ENCODE results near the gene RRP8.

RRP8 gene

DNA sequence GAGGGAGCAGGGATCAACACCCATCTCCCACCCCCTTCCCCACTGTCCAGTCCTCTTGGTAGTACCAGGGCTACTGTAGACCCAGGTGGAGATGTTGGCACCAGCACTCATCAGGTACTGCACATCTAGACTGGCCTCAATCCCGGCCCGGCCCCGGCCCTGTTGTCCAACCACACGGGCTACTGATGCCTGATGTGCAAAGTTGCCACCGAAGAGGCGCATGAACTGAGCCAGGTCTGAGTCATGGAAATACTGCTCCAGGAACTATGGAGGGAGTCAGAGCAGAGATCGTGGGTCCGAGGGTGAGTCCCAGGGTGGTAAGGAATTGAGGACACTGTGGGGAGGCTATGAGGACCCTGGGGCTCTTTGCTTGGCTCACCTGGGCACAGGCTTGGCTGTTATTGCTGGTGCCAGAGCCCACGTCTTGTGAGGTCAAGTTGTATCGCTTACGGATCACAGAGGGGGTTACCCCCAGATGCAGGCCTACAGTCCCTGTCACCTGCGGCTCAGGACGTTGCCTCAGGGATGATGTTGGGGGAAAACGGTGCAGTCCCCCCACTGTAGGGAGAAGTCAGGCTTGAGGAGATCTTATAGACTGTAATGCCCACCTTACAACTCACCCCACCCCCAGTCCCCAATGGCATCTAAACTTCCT, 13.3 kb upstream of the RRP8 start:
- DNase-seq: no peak

DNA sequence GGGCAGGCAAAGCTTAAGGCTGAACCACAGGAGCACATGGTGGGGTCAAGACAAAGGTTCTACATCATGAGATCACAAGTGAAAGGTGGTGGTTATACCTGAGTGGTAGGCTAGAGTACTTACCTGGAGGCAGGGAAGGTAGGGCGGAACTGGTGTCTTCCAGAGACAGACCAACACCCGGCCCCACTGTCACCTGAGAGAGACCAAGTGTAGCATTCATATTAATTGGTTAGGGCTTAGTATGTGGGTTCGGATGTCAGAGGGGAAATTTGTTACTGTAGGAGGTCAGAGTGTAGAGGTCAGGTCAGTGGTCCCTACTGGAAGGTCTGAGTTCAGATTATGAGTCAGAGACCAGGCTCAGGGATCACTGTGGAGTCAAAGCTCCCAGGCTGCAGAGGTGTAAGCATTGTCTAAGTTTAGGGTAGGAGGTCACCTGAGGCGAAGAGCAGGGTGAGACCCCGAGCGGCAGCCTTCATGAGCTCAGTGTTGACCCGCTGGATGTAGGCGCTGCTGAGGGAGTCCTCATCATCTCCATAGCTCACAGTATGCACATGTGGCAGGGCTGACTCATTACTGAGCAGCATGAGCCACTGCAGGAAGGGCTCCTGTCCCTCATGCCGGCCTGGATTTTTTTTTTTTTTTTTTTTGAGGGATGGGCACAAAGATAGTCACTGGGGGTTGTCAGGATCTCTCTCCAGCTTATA, 12.6 kb upstream of the RRP8 start:
- DNase-seq: no peak

DNA sequence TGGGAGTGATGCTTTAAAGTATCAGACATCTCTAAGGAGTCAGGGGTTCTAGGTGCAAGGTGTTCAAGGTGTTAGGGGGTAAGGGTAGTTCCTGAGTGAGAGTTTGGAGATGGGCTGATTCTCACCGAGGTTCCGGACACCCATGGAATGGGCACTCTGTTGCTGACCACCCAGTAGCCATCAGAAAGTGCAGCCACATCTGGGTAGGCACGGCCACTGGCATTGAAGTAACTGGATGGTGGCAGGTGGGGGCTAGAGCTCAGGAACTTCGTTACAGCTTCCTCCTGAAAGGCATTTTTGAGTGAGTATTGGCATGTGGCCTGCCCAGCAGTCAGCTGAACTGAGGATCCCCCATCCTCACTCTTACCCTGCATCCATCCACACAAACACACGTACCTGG, 11.6 kb upstream of the RRP8 start:
- no peak for DNase-seq

DNA sequence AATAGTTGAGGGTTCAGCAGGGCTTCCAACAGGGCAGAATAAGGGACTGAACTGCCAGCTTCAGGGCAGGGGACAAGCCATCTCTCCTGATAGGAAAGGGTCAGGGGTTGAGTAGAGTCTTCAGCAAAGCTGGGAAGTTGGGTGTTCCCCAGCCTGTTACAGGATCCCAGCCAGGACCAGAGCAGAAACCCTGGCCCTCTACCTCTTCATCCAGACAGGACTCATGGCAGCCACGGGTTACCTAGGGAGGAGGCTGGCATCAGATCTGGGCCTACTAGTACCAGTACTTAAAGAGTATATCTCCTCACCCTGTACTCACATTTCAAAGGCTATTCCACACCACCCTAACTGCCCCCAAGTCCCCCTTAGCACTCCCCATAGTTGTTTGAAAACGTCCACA, 11.0 kb upstream of the RRP8 start:
- no peak for DNase-seq

DNA sequence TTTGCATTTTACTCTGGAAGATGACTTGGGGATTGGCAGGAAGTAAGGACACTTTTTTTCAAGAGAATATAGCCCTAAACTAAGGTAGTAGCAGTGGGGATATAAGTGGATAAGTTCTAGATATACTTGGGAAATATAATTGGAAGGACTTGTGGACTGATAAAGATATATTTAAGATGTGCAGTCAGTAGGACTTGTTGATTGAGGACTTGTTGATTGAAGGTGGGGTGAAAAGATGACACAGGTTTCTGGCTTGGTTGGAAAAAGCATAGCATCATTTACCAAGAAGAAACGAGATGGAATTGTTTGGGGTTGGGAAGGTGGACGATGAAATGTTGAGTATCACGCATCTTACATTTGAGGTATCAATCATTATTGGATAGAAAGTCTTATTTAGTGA, 10.1 kb upstream of the RRP8 start:
- DNase-seq: no peak

DNA sequence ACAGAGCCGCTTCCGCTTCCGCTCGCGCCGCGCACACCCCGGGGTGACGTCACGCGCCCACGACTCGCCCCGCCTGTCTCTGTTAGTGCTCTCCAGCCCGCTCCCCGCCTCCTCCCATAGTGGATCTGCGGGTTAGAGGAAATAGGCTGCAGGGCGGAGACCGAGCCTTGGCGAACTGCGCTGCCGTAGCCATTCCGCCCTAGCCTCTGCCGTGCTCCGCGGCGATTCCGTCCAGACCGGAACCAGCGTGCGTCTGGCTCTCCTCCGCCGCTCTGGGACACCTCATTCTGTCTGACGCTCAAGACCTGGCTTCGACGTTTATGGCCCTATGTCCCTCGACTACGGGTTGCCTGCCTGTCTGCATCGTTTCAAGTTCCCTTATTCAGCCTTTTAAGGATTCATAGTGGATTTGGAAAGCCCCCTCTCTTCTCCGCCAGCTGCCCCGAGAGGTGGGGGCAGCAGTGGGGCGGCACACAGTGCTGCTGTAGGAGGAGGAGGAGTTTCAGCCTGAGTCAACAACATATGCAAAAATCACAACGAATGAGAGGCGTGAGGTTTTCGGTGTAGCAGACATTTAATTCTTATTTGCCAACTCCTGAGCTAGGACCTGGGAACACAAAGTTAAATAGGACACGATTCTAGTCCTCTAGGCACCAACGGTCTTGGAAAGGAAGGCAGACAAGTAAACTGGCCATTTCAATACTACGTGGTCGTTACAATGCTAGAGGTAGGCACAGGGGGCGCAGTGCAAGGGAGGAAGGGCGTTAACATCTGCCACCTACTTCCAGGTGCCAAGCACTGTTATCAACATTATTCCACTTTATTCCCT, 9.0 kb upstream of the RRP8 start, which contains the start of gene TAF10:
Gene TAF10, minus strand, starts transcription at position 4 of the 829 bp plus-strand sequence. CDS start 27 bp downstream, outside the sequence.
- DNase-seq: peak; percentile 96

DNA sequence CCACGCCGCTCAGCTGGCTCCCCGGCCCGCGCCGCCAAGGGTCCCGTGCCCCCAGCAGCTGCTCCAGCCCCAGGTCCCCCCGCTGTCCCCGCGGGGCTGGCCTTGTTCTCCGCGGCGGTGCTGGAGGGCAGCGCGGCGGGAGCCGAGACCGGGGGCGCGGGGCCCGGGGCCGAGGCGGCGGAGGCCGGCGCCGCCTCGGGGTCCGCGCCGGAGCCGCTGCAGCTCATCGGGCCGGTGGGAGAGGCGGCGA, 8.5 kb upstream of the RRP8 start:
- DNase-seq: no peak

DNA sequence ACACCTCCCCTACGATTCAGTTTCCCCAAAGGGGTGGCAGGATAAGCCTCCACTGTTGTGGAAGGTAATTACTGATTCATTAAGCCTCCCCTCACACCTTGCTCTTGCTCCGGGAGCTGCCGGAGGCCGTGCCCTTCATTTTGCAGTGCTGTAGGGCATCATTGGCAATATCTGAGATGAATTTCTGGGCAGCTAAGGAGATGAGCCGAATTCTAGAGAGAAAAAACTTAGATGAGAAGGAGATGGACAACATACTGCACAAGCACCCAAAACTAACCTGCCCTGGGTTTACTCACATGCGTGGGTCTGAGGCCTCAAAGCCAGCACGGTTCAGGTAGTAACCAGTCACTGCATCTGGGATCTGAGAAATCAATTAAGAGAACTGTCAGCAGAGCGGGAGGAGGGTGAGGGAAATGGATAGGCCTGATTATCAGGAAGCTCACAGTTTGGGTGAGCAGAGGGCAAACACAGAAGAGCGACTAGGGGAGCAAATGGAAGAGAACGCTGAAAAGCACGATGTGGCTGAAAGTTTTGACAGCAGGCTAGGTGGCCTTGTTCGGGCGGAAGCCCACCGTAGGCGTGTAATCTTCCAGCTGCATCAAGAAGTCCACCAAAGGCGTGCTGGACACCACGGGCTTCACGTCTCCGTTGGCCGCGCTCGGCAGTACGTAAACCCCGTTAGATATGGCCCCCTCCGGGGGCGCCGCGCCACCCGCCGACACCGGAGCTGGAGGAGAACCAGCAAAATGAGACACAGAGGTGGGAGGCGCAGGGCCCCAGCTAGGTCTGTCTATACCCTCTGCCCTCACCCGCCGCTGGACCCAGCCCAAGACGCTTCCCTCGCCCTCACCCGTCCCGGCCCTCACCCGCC, 7.9 kb upstream of the RRP8 start:
- DNase-seq: peak; percentile 46

DNA sequence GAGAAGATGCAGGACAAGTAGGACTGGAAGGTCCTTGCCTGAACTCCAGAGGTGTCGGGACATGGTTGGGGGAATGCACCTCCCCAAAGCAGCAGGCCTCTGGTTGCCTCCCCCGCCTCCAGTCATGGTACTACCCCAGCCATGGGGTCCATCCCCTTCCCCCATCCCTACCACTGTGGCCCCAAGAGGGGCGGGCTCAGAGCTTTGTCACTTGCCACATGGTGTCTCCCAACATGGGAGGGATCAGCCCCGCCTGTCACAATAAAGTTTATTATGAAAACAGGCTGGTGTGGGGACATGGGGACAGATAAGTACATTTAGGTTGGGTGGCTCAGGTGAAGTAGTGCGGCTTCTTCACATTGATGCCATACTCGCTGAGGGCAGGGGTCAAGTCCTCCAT, 7.2 kb upstream of the RRP8 start:
- DNase-seq: no peak

DNA sequence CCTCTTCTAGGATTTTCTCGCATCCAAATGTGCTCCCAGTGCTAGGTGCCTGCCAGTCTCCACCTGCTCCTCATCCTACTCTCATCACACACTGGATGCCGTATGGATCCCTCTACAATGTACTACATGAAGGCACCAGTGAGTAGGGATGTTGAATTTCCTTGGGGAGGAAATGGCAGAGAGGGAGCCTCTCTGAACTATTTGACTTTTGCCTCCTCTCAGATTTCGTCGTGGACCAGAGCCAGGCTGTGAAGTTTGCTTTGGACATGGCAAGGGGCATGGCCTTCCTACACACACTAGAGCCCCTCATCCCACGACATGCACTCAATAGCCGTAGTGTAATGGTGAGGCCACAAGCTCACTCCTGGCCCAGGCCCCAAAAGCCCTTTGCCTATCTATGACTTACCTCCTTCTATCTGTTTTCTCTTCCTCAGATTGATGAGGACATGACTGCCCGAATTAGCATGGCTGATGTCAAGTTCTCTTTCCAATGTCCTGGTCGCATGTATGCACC, 6.1 kb upstream of the RRP8 start:
- DNase-seq: no peak

DNA sequence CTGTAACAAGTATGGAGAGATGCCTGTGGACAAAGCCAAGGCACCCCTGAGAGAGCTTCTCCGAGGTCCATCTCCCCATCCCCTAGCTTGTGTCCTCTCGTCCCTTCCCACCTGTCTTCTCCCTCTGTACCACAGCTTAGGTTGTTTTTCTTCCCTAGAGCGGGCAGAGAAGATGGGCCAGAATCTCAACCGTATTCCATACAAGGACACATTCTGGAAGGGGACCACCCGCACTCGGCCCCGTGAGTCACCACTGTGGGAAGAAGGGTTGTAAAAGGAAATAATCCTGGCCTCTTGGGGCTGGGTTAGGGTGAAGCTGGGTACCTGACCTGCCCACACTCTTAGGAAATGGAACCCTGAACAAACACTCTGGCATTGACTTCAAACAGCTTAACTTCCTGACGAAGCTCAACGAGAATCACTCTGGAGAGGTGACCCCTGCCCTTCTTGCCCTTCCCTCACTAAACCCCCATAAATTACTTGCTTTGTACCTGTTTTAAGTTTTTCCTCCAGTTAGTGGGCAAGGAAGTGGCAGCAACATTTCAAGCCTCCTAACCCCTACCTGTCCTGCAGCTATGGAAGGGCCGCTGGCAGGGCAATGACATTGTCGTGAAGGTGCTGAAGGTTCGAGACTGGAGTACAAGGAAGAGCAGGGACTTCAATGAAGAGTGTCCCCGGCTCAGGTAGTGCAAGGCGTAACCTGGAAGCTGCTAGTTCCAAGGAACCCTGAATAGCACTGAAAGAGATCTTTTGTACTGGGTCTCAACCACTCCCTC, 5.5 kb upstream of the RRP8 start:
- DNase-seq: no peak

DNA sequence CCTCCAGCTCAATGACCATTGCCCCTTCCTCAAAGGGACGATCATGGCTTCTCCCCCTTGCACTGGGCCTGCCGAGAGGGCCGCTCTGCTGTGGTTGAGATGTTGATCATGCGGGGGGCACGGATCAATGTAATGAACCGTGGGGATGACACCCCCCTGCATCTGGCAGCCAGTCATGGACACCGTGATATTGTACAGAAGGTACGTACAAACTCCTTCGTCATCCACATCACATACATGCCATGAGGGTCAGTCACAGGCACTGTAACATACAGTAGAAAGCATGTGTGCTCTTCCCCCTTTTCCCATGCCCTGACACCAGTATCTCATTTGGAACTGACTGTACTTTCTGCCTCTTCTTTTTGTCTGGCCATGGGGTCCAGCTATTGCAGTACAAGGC, 4.6 kb upstream of the RRP8 start:
- no peak for DNase-seq

DNA sequence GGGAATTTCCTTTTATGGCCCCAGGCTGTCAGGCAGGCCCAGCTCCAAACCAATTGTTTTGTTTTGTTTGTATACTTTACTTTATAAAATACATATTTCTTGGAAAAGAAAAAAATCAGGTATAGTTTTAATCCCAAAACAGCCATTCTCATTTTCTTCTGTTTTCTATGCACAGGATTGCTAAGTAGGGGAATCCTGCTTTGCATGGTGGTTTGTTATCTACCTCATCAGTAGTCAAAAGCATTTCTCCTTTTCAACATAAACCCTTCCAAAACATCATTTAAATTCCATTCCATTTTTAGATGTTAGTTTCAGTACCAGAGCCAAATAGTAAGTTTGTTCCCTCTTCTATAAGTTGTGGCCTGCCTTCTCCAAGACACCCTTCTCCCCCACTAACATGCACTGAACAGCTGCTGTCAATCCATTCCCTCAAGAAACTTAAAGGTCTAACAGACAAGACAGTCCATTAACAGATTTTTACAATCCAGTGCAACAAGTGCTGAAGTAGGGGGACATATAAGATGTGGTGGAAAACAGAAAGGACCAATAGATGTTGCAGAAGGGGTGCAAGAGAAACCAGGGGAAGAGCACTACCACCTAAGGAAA, 3.9 kb upstream of the RRP8 start:
- DNase-seq: no peak

DNA sequence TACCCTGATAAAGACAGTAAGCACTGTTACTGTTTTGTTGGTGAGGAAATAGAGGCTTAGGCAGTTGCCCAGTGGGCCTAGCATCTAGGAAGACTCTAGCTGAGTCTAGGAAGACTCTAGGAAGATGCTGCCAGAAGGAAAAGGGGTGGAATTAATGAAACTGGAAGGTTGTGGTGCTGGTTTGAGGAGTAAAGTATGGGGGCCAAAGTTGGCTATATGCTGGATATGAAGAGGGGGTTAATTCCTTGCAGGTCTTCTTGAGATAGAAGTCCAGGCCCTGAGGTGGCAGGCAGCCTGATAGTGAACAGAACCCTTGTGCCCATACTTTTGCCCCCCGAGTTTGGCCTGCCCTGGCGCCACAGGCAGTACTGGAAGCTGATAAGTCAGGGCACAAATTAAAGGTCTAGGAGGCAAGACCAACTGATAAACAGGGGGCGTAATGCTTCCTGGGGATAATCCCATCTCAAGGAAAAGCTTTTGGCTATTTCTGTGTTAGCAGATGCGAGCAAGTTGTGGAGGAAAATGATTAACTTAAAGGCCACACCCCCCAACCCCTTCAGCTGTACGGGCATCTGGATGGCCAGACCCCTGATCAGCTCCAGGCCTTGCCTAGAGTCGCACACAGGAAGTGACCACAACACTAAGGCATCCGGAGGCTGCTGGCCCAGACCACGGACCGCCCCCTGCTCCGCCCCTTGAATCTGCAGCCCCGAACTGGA, 3.2 kb upstream of the RRP8 start:
- DNase-seq: peak; percentile 39

DNA sequence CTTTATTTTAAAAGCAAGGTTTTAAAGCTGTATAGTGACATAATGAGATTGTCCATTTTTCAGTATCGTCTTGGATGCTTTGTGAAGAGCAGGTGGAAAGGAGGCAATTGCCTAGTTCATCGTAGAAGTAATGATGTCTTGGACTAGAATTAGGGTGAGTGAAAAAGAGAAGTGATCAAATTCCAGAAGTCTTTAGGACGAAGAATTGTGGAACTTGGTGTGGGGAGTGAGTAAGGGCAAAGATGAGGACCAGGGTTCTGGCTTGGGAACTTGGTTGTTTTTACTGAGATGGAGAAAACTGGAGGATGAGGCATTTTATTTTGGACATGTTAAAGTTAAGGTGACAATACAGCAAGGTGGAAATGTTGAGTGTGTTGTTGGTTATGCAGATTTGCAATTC, 1.4 kb upstream of the RRP8 start:
- no peak for DNase-seq

DNA sequence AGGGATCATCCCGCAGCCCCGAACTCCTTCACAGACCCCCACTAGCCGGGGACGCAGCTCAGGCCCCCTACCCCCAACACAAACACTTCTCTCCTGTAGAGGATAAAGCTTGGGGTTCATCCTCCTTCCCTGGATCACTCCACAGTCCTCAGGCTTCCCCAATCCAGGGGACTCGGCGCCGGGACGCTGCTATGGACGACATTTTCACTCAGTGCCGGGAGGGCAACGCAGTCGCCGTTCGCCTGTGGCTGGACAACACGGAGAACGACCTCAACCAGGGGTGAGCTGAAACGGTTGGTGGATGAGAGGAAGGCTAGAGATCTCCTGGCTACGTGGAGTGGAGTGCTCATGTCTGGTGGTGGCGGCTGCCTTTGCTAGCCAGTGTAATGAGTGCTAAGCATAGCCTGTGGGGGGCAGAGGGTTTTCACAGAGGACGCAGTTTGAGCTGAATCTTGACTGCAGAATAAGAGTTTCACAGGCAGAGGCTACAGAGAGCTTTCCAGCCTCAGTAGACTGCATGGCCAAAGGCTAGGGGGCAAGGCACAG, 738 bp upstream of the RRP8 start:
- DNase-seq: peak; percentile 56

DNA sequence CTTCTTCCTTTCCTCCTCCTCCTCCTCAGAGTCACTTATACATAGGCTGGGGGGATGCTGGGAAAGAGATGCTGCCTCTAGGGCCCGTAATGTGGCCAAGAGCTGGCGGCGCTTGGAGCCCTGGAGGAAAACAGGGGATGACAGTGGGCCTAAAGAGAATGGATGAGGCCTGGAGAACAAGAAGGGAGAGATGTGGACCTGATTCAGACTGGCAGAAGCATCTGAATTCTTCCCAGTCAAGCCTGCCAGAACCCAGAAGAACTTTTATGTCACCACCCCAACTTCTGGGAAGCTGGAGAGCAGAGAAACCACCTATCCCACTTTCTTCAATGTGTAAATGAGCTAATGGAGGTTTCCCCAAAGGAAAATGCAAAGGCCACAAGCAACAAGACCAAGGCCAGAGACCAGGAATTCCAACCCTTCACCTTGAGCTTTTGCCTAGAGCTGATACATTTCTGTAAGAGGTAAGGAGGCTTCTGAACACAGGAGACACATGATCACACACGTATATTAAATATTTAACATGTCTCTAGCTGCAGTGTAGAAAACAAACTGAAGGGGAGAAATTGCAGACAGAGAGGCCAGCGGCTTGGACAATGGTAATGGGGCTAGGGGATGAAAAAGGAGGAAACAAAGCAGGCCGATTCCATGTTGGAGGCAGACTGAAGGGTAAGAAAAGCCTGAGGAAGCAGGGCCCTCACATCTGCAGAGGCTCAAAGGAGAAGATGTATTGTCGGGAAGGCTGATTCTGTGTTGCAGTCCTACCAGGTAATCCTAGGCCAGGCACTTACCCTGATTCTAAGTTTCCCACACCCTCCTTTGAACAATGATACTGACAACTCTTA, 1.1 kb downstream of the RRP8 start:
- no peak for DNase-seq

DNA sequence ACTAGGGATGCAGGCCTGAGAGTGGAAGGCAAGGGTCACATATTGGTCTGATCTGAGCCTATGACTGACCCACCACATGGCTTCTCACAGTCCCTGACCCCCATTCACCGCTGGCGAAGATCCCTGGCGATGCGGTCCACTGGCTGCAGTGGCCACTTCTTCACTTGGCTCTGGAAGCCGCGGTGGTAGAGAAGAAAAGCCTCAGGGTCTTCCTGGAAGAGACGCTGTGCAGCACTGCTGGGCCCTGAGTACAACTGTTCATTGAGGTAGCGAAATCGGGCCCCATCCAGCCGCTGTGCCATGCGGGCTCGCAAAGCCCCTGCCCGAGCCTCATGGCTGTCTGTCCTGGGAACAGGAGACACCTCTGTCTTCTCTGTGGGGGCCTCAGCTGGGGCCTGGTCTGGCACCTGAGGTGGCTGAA, 2.4 kb downstream of the RRP8 start:
- no peak for DNase-seq

DNA sequence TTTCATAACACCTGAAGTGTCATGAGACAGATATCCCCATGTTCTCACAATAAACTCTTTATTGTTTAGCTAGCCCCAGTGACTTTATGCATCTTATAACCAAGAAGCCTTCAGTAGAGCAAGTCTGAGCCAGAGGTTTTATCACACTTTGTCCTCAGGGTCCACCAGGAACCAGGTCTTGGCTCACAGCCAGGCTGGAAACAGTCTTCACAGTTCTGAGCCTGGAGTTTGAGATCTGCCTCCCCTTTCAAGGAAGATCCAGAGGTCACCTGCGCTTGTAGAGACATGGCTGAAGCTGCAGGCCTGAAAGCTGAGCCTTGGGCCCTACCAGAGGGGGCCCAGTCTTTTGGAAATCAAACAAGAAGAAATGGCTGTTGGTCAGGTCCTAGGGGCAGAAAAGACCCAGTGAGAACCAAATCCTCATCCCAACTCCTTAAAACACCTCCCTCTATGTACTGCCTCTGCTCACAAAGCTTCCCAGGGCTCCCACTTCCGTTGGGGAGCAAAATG, 3.5 kb downstream of the RRP8 start:
- DNase-seq: no peak

DNA sequence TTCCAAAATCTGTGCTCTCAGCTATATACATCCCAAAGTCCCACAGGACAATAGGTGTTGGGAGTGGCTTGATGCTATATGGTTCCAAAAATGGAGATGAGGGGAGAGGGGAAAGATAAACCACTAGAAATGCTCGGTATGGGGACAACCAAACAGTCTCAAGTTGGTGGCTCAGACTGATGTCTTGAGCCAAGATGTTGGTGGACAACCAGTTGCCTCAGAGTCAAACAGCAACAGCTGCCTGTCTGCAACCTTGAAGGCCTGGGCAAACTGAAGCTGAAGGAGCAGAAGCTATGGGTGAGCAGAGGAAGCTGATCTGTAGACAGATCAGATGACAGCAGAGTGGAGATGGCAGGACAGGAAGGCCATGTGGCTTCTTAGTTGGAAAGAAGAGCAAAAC, 4.0 kb downstream of the RRP8 start:
- no peak for DNase-seq
